HG03571 (cell line): Measurements from ENCODE around the gene POU6F2.

ENCODE experiments used
- ATAC-seq: cut with Tn5 transposase; IDR thresholded peaks from one replicate; pipeline ENCODE4 v1.9.1; 2021; ENCODE audit not compliant: unreplicated experiment

Gene POU6F2

DNA sequence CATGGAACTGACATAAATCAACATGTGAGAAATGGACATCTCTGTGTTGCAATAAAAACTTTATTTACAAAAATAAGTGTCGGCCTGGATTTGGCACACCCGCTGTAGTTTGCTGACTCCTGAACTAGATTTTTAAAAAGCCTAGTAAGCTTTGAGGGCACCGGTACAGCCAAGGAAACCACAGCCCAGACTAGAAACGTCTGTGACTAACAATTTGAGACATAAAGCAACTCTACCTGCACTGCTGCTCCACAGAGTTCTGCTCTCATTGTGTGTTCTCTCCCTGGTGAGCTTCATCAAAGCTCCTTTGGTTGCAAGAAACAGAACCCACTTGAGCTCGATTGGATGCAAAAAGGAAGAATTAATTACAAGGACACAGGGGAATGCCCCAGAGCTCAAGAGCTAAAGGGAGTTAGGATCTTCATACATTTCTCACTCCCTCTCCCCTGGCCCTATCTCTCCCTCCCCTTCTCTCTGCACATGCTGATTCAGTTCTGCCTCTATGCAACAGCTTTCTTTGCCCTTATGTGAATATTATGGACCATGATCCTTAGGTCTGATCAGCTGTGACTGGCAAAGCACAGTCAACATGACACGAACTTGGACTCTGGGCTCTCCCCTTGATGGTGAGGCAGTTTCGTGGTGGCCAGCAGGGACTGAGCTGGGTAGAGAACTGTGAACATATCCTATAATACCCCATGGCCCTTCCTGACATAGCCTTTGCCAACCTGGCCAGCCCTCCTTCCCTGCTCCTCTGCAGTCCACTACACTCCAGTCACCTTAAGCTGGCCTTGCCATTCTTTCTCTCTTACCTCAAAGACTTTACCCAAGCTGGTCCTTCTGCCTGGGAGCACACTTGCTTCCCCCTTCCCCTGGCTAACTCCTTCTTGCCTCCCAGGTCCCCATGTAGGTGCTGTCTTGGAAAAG lies 511.0 kb downstream of the POU6F2 start:
- ATAC-seq = no peak

DNA sequence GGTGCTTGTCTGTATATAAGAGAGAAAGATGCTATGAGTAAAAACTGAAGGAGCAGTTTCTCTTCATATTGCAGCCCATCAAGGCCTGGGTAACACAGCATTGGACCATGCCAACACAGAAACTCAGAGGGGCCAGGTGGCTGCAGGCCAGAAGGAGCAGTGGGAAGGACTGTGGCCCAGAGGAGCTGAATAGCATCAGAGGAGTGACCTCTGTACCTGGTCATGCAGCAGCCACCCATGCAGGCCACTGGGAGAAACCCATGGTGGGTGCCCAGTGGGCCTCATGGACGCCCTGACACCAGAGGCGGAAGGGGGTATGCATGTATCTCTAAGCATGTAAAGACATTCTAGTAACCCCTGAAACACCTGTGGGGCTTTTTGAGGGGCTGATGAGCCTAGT lies 512.6 kb downstream of the POU6F2 start:
- ATAC-seq = no peak

- ATAC-seq = no peak
Observed at GRCh38 chr7:39493934-39494333, 516.2 kb downstream of the POU6F2 start.

DNA sequence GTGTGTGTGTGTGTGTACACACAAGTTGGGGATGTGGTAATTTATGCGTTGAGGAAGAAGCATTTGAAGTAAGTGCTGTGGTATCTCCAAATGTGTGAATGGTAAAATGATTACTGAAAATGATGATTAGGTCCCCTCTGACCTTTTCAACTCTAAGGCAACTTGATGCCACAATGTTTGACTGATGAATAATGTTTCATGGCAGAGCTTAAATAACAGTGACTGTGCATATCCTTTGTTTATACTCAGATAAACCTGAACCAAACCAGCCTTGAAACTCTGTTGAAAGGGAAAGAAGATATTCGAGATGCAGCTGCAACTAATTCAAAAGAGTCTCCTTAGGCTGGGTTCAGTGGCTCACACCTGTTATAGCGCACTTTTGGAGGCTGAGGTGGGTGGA lies 523.6 kb downstream of the POU6F2 start:
- no peak for ATAC-seq

- no peak for ATAC-seq
Observed at GRCh38 chr7:39504963-39505362, 527.3 kb downstream of the POU6F2 start.

DNA sequence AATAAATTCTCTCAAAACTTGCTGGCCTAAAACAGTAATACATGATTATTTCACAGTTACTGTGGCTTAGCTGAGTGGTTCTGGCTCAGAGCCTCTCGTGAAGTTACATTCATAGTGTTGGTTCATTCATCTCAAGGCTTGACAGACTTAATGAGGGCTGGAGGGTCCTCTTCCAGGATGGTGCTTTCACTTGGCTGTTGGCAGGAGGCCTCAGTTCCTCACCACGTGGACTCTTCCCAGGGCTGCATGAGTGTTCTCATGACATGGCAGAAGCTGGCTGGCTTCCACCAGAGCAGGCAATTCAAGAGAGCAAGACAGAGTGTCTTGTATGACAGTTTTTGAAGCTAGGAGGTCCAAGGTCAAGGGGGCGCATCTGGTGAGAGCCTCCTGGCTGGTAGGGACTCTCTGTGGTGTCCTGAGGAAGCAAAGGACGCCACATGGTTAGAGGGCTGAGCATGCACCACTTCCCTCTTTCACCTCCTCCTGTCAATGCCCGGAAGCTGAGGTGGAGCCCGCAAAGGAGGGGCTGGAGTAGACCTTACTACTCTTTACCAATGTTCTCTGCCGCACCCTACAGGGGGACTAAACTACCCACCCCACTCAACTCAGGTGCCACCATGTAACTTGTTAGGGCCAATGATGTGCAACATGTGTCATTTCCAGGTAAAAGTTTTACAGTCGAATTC lies 530.3 kb downstream of the POU6F2 start:
- peak; percentile 98 for ATAC-seq

DNA sequence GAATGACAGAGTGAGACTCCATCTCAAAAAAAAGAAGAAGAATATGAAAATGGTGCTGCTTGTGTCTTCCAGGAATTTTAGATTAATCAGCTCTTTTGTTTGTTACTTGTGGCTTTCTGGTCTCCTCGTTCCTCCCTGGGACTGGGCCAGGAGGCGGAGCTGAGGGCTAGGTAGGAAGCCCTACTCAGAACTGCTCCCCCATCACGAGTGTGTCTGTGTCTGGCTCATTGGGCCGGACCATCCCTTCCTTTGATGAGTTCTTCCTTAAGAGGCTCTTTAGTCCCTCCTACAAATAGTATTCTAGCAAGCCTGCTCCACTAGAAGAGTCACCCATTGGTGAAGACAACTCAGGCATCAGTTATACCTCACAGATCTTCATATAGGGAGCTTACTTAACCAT lies 531.7 kb downstream of the POU6F2 start:
- ATAC-seq = no peak

- no peak for ATAC-seq
Observed at GRCh38 chr7:39509912-39510311, 532.2 kb downstream of the POU6F2 start.

GRCh38 chr7:39510864-39511354 lies 533.2 kb downstream of the POU6F2 start:
- no peak for ATAC-seq

GRCh38 chr7:39515534-39516228 lies 538.0 kb downstream of the POU6F2 start:
- no peak for ATAC-seq

DNA sequence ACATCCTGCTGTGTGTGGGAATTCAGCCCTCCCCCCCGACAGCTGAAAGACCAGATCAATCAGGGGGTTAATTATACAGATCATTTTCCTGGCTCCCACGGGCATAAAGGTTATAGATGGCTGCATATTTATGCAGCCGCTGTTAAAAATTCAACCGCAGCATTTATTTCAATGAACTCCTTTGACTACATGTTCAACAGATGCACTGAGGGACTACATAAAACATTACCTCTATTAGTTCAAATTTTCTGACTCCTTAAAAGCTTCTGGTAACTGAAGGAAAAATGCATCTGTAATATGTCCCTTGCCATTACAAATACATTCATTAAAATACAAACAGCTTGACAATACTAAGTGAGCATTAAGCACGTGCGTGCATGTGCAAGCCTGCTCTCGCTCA lies 538.8 kb downstream of the POU6F2 start:
- no peak for ATAC-seq

DNA sequence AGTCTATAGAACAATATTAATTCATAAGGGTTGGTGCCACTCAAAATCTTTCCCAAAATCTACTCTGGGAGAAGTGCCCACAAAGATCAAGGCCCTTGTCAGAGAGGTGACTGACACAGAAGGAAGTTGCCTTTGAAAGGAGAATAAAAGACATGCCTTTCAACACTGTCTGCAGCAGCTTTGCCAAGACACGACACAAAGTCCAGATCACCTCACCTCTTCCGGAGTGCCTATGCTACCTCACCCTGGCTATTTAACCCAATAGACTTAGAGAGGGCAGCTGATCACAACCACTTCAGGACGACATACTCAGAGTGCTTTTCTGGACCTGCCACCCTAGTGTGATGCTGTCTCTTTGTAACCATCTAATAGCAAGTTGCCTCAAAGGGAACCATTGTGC lies 539.5 kb downstream of the POU6F2 start:
- no peak for ATAC-seq
